Esophagus muscularis mucosa (tissue), 4 donors: ENCODE results near the gene TMEM131L. TPM values are rescaled to one million over a fixed set of nuclear protein-coding genes. Genes with fewer than 3 reads are reported as not detected.

Experiments
- DNase-seq: peaks from one replicate; pipeline ENCODE4 v3.0.0-alpha.2; 2017; ENCODE audit errors: extremely low spot score
- H3K27ac ChIP-seq, 4 donors: fragments of 200-600 bp; sonication (generic); replicated peaks in 1 of 4; 1 replicate in 3 of 4; 2 replicates in 1 of 4; pipeline ENCODE4 v1.5.1; 2016 to 2019; ENCODE audit warnings: mild to moderate bottlenecking in 1 of 4
- H3K27me3 ChIP-seq, 4 donors: fragments of 200-600 bp; sonication (generic); one replicate each; pipeline versions ENCODE4 v1.5.1 to v1.6.0; 2016 to 2019
- H3K36me3 ChIP-seq, 4 donors: fragments of 200-600 bp; sonication (generic); one replicate each; pipeline ENCODE4 v1.5.1; 2016 to 2019
- H3K4me1 ChIP-seq, 4 donors: fragments of 200-600 bp; sonication (generic); one replicate each; pipeline ENCODE4 v1.5.1; 2016 to 2019
- H3K4me3 ChIP-seq, 4 donors: fragments of 200-600 bp; sonication (generic); 1 replicate in 2 of 4; 2 replicates in 2 of 4; pipeline ENCODE4 v1.5.1; 2016 to 2019; ENCODE audit warnings: mild to moderate bottlenecking in 4 of 4, moderate library complexity in 1 of 4
- H3K9me3 ChIP-seq, 4 donors: fragments of 200-600 bp; sonication (generic); 1 replicate in 3 of 4; 2 replicates in 1 of 4; pipeline ENCODE4 v1.5.1; 2016 to 2019
- EP300 ChIP-seq: sonication (generic); formaldehyde crosslinking; IDR thresholded peaks from one replicate; pipeline ENCODE4 v1.6.1; 2017; ENCODE audit warnings: antibody characterized with exemption
- POLR2A ChIP-seq: fragments of 450-650 bp; IDR thresholded peaks from one replicate; pipeline ENCODE4 v1.6.1; 2017; ENCODE audit warnings: antibody characterized with exemption, moderate library complexity, mild to moderate bottlenecking, low read depth
- POLR2AphosphoS5 ChIP-seq, 2 donors: sonication (generic); formaldehyde crosslinking; IDR thresholded peaks; one replicate each; pipeline ENCODE4 v1.6.1; 2017; ENCODE audit warnings: antibody characterized with exemption in 2 of 2
- WGBS: methylation state at CpG from one replicate; pipeline ENCODE4 v1.1.5; 2018; 5-methylcytosine and 5-hydroxymethylcytosine counted together
- intact Hi-C: fragments of 100-400 bp; cut with DNase I; formaldehyde crosslinking; loops from one replicate; pipeline ENCODE4 v1.15.1; 2023
- total RNA-seq, 4 donors: library from RNA; depleted of rRNA; stranded (reverse); fragments of >200 nt; gene quantifications; one replicate each; pipeline versions ENCODE4 v1.1.0 to v1.2.1, GENCODE V29; 2016
- TF ChIP-seq, protein P1 (sequence below), 3 experiments: fragments of 200-600 bp in 2 of 3; fragments of 450-650 bp in 1 of 3; sonication (generic) in 2 of 3; IDR thresholded peaks; one replicate each; pipeline ENCODE4 v1.5.1; 2017 to 2019; ENCODE audit warnings: antibody characterized with exemption in 3 of 3, mild to moderate bottlenecking in 2 of 3, moderate library complexity in 1 of 3

Gene TMEM131L
- total RNA-seq, 4 donors from 2014 or later: 10.3 to 16.3 (median 12.1) TPM

DNA sequence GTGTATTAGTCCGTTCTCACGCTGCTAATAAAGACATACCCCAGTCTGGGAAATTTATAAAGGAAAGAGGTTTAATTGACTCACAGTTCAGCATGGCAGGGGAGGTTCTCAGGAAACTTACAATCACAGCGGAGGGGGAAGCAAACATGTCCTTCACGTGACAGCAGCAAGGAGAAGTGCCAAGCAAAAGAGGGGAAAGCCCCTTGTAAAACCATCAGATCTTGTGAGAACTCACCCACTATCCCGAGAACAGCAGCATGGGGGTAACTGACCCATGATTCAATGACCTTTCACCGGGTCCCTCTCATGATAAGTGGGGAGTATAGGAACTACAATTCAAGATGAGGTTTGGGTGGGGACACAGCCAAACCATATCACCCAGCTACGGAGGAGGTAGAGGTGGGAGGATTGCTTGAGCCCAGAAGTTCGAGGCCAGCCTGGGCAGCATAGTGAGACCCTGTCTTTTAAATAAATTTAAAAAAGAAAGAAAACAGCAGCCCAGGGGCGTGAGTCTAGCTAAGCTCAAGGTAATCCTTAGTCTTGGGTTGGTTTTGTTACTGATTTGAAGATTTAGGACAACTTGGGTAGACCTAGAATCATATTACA is 46.4 kb upstream of the TMEM131L start:
- Histone ChIP-seq H3K36me3 (no peaks in the 10 kb centered on the region), H3K4me3 (no peak overlapping the region), H3K9me3 (no peaks in the 10 kb centered on the region), H3K27ac (no peak overlapping the region), H3K4me1 (peaks cover 0 to 4% (median 2%) of the 10 kb centered on the region in 4 donors), H3K27me3 (no peaks in the 10 kb centered on the region)
- intact Hi-C loops: no loop called here
- 85% methylated on average over 9 of the region's 9 CpGs for WGBS
- TF ChIP-seq EP300 (no peak), POLR2AphosphoS5 (IDR thresholded peaks at IDR 0.05) (no peak), POLR2A (no peak)
- TF ChIP-seq, protein P1, sequence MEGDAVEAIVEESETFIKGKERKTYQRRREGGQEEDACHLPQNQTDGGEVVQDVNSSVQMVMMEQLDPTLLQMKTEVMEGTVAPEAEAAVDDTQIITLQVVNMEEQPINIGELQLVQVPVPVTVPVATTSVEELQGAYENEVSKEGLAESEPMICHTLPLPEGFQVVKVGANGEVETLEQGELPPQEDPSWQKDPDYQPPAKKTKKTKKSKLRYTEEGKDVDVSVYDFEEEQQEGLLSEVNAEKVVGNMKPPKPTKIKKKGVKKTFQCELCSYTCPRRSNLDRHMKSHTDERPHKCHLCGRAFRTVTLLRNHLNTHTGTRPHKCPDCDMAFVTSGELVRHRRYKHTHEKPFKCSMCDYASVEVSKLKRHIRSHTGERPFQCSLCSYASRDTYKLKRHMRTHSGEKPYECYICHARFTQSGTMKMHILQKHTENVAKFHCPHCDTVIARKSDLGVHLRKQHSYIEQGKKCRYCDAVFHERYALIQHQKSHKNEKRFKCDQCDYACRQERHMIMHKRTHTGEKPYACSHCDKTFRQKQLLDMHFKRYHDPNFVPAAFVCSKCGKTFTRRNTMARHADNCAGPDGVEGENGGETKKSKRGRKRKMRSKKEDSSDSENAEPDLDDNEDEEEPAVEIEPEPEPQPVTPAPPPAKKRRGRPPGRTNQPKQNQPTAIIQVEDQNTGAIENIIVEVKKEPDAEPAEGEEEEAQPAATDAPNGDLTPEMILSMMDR (IDR thresholded peaks at IDR 0.05): no peak
- no peak for DNase-seq

DNA sequence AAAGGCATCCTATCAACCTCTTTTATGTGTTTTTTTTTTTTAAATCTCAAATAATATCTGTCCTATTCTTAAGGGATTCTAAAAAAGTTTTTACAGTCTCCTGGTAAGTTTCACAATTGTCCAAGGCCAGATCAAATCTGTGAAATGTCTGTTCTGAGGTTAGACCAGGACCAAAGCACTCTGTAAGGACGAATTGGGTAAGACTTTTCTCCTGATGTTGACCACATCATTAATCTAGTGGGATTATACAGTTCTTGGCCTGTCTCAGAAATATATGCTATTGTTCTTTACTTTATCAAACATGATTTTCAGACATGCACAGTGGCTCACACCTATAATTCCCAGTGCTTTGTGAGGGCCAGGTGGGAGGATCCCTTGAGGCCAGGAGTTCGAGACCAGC is 45.8 kb upstream of the TMEM131L start:
- Histone ChIP-seq H3K27me3 (no peaks in the 10 kb centered on the region), H3K36me3 (no peaks in the 10 kb centered on the region), H3K4me3 (no peak overlapping the region), H3K4me1 (peaks cover 0 to 4% (median 2%) of the 10 kb centered on the region in 4 donors), H3K9me3 (no peaks in the 10 kb centered on the region), H3K27ac (no peak overlapping the region)
- 81% methylated on average over 2 of the region's 2 CpGs for WGBS
- intact Hi-C loops: no loop called here
- no peak for TF ChIP-seq EP300
- TF ChIP-seq, protein P1 (IDR thresholded peaks at IDR 0.05): no peak
- no peak for TF ChIP-seq POLR2A
- no peak for TF ChIP-seq POLR2AphosphoS5 (IDR thresholded peaks at IDR 0.05)
- DNase-seq: no peak

DNA sequence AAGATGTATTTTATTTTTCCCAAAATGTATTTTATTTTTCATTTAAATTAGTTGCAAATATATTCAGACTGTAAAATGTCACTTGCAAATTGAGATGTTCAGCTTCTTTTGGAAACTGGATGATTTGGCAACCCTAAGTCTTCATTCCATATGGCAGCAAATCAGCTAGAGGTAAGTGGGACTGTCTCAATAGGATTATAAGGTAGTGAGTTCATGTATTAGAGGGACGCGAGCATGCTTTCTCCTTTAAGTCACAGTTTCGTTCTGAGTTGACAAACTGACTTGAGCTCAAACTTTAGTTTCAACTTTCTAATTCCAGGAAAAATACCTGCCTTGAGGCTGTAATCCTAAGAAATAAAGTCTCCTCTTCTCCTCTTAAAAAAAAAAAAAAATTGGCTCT is 44.2 kb upstream of the TMEM131L start:
- no peaks in the 10 kb centered on the region for H3K36me3 ChIP-seq
- no peak for DNase-seq
- H3K27me3 ChIP-seq: no peaks in the 10 kb centered on the region
- intact Hi-C loops: no loop called here
- no peak overlapping the region for H3K27ac ChIP-seq
- WGBS: 85% methylated on average over 3 of the region's 3 CpGs
- H3K9me3 ChIP-seq: no peaks in the 10 kb centered on the region
- peaks cover 0 to 4% (median 2%) of the 10 kb centered on the region in 4 donors for H3K4me1 ChIP-seq
- no peak overlapping the region for H3K4me3 ChIP-seq
- TF ChIP-seq POLR2A (no peak), EP300 (no peak), POLR2AphosphoS5 (IDR thresholded peaks at IDR 0.05) (no peak)
- TF ChIP-seq, protein P1 (IDR thresholded peaks at IDR 0.05): no peak

DNA sequence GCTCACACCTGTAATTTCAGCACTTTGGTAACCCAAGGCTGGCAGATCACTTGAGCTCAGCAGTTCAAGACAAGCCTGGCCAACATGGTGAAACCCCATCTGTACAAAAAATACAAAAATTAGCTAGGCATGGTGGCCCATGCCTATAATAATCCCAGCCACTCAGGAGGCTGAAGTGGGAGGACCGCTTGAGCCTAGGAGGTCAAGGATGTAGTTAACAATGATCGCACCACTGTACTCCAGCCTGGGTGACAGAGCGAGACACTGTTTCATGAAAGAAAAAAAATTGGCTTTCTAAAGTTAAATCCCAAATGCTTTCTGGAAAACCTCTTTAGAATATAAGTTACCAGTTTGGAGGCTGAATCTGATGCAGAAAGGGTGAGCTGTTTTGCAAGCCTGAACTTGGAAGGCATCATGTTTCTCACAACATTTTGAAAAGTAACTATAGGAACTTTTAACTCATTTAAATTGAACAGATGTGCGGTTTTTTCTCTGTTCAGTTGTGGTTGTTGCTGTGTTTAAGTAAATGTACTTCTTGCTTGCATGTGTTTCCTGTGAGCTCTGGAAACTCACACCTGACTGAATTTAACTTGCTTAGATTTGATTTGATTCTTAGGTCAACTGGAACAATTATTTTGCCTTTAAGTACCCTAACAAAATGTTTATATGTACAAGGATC is 39.8 kb upstream of the TMEM131L start:
- H3K27ac ChIP-seq: no peak overlapping the region
- intact Hi-C loops: no loop called here
- H3K36me3 ChIP-seq: no peaks in the 10 kb centered on the region
- no peaks in the 10 kb centered on the region for H3K27me3 ChIP-seq
- peaks cover 0 to 32% (median 24%) of the 10 kb centered on the region in 4 donors for H3K4me1 ChIP-seq
- TF ChIP-seq POLR2AphosphoS5 (IDR thresholded peaks at IDR 0.05) (no peak), POLR2A (no peak), EP300 (no peak)
- TF ChIP-seq, protein P1 (IDR thresholded peaks at IDR 0.05): no peak
- DNase-seq: no peak
- 93% methylated on average over 4 of the region's 4 CpGs for WGBS
- H3K4me3 ChIP-seq: no peak overlapping the region
- H3K9me3 ChIP-seq: no peaks in the 10 kb centered on the region
